ENCODE results near the gene ACTR3C. TPM values are rescaled to one million over a fixed set of nuclear protein-coding genes. Genes with fewer than 3 reads are reported as not detected.
A peak's percentile ranks its signal among the peaks of the same experiment; 100 is the strongest.

ACTR3C gene
- total RNA-seq, 1 experiment from 2014 or later: 4.5 TPM

GRCh38 chr7:150337179-150337578, 13.8 kb upstream of the ACTR3C start:
- H3K9me3 ChIP-seq (ENCODE audit: low read depth, low read length, poor library complexity, severe bottlenecking): no peaks in the 10 kb centered on the region
- intact Hi-C loops (cut with micrococcal nuclease; ENCODE audit: unreplicated experiment): no loop called here
- TF ChIP-seq EZH2 (IDR thresholded peaks at IDR 0.05; ENCODE audit: borderline replicate concordance, low read depth, low read length, poor library complexity, severe bottlenecking) (no peak), CTCF (conservative IDR thresholded peaks at IDR 0.05; ENCODE audit: low read depth, low read length) (no peak)
- no peaks in the 10 kb centered on the region for H3K27me3 ChIP-seq (replicated peaks; ENCODE audit: insufficient read depth, low read depth, low read length, poor library complexity)
- BruUV-seq (replicated peaks): no TSS peak
- ChIA-PET CTCF (no interaction called here), POLR2A (ENCODE audit: low non-redundant PET) (no interaction called here)
- DNase-seq (ENCODE audit: low spot score): no peak
- no peak overlapping the region for H3K27ac ChIP-seq (ENCODE audit: low read depth, low read length, poor library complexity, severe bottlenecking)
- H3K4me3 ChIP-seq (ENCODE audit: low read depth, low read length, poor library complexity, severe bottlenecking): no peak overlapping the region
- peaks cover 5% of the 10 kb centered on the region for H3K4me1 ChIP-seq (ENCODE audit: insufficient read depth, low read length, poor library complexity, severe bottlenecking)
- peaks cover 12% of the 10 kb centered on the region for H3K36me3 ChIP-seq (ENCODE audit: insufficient read depth, low read length, poor library complexity, severe bottlenecking)

GRCh38 chr7:150336746-150337145, 13.4 kb upstream of the ACTR3C start:
- H3K4me1 ChIP-seq (ENCODE audit: insufficient read depth, low read length, poor library complexity, severe bottlenecking): peaks cover 5% of the 10 kb centered on the region
- no peaks in the 10 kb centered on the region for H3K9me3 ChIP-seq (ENCODE audit: low read depth, low read length, poor library complexity, severe bottlenecking)
- ChIA-PET CTCF (no interaction called here), POLR2A (ENCODE audit: low non-redundant PET) (no interaction called here)
- H3K36me3 ChIP-seq (ENCODE audit: insufficient read depth, low read length, poor library complexity, severe bottlenecking): peaks cover 12% of the 10 kb centered on the region
- no peak for DNase-seq (ENCODE audit: low spot score)
- intact Hi-C loops (cut with micrococcal nuclease; ENCODE audit: unreplicated experiment): no loop called here
- TF ChIP-seq EZH2 (IDR thresholded peaks at IDR 0.05; ENCODE audit: borderline replicate concordance, low read depth, low read length, poor library complexity, severe bottlenecking) (no peak), CTCF (conservative IDR thresholded peaks at IDR 0.05; ENCODE audit: low read depth, low read length) (no peak)
- H3K4me3 ChIP-seq (ENCODE audit: low read depth, low read length, poor library complexity, severe bottlenecking): no peak overlapping the region
- no peaks in the 10 kb centered on the region for H3K27me3 ChIP-seq (replicated peaks; ENCODE audit: insufficient read depth, low read depth, low read length, poor library complexity)
- no peak overlapping the region for H3K27ac ChIP-seq (ENCODE audit: low read depth, low read length, poor library complexity, severe bottlenecking)
- BruUV-seq (replicated peaks): no TSS peak

- H3K27me3 ChIP-seq (replicated peaks; ENCODE audit: insufficient read depth, low read depth, low read length, poor library complexity): no peaks in the 10 kb centered on the region
- no peak overlapping the region for H3K4me3 ChIP-seq (ENCODE audit: low read depth, low read length, poor library complexity, severe bottlenecking)
- TF ChIP-seq EZH2 (IDR thresholded peaks at IDR 0.05; ENCODE audit: borderline replicate concordance, low read depth, low read length, poor library complexity, severe bottlenecking) (no peak), CTCF (conservative IDR thresholded peaks at IDR 0.05; ENCODE audit: low read depth, low read length) (no peak)
- no peaks in the 10 kb centered on the region for H3K9me3 ChIP-seq (ENCODE audit: low read depth, low read length, poor library complexity, severe bottlenecking)
- DNase-seq (ENCODE audit: low spot score): no peak
- intact Hi-C loops (cut with micrococcal nuclease; ENCODE audit: unreplicated experiment): no loop called here
- no TSS peak for BruUV-seq (replicated peaks)
- peaks cover 5% of the 10 kb centered on the region for H3K4me1 ChIP-seq (ENCODE audit: insufficient read depth, low read length, poor library complexity, severe bottlenecking)
- CTCF ChIA-PET: no interaction called here
- POLR2A ChIA-PET (ENCODE audit: low non-redundant PET): no interaction called here
- peak overlapping the region; percentile 29 for H3K27ac ChIP-seq (ENCODE audit: low read depth, low read length, poor library complexity, severe bottlenecking)
- H3K36me3 ChIP-seq (ENCODE audit: insufficient read depth, low read length, poor library complexity, severe bottlenecking): peaks cover 12% of the 10 kb centered on the region
Measured at GRCh38 chr7:150335774-150336112, 12.4 kb upstream of the ACTR3C start.
